Fibroblast of lung (primary cell): ENCODE measurements around the gene CSF2RB.

ENCODE experiments used
- EZH2 ChIP-seq: IDR thresholded peaks from 2 replicates; pipeline ENCODE4 v1.5.1; 2012; ENCODE audit warnings: low read length, control low read depth, mild to moderate bottlenecking; ENCODE audit errors: missing control alignments
- TF ChIP-seq, protein P1 (sequence below), 2 donors: IDR thresholded peaks in 1 of 2; conservative IDR thresholded peaks in 1 of 2; 1 replicate in 1 of 2; 2 replicates in 1 of 2; pipeline ENCODE4 v1.5.1; 2011 to 2012; ENCODE audit warnings: low read length in 2 of 2, control low read depth in 1 of 2, inconsistent platforms in 1 of 2, low read depth in 1 of 2, mild to moderate bottlenecking in 1 of 2

DNA sequence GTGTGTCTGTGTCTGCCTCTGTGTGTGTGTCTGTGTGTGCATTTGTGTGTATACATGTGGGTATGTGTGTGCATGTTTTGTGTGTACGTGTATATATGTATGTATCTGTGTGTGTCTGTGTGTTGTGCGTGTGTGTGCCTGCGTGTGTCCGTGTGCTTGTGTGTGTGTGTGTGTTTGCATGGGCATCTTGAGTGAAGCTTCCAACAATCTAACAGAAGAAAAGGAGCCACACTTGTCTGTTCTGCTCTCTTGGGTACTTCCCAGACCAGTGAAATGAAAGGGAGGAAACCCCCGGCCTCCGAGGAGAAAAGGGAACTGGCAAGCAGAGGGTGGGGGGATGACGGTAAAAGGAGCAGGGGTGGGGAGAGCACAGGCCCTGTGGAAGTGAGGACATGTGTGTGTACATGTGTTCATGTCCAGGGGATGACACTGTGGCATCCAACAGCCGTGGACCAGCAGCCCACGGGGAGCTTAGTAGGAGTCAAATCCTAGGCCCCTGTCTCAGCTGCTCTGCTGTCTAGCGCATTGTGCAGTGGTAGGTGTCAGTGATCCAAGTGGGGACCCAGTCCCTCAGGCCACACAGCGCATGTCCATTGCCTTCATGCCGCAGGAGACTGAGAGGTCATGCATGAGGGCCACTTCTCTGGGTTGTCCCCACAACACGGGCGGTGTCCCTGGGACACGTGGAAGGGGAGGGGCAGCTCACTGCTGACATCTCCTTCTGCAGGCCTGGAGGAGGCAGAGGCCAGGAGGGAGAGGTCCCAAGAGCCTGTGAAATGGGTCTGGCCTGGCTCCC is 8.1 kb downstream of the CSF2RB start:
- TF ChIP-seq, protein P1, sequence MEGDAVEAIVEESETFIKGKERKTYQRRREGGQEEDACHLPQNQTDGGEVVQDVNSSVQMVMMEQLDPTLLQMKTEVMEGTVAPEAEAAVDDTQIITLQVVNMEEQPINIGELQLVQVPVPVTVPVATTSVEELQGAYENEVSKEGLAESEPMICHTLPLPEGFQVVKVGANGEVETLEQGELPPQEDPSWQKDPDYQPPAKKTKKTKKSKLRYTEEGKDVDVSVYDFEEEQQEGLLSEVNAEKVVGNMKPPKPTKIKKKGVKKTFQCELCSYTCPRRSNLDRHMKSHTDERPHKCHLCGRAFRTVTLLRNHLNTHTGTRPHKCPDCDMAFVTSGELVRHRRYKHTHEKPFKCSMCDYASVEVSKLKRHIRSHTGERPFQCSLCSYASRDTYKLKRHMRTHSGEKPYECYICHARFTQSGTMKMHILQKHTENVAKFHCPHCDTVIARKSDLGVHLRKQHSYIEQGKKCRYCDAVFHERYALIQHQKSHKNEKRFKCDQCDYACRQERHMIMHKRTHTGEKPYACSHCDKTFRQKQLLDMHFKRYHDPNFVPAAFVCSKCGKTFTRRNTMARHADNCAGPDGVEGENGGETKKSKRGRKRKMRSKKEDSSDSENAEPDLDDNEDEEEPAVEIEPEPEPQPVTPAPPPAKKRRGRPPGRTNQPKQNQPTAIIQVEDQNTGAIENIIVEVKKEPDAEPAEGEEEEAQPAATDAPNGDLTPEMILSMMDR (conservative IDR thresholded peaks at IDR 0.05 in 1 of 2, IDR thresholded peaks at IDR 0.05 in 1 of 2; ENCODE audit: low read depth in 1 of 2, low read length in 2 of 2) = no peak
- TF ChIP-seq EZH2 = no peak
